RWPE2 (cell line): ENCODE results near the gene MYCBP.

Source experiments
- ATAC-seq: fragments of 200-7000 bp; cut with Tn5 transposase; 3 replicates; pipeline ENCODE4 v1.9.1; 2021; ENCODE audit warnings: low read depth
- DNase-seq: peaks from one replicate; pipeline ENCODE4 v3.0.0-alpha.2; 2020; ENCODE audit warnings: low spot score
- H3K27ac ChIP-seq: fragments of 450-650 bp; 2 replicates; pipeline ENCODE4 v1.5.1; 2017; ENCODE audit warnings: mild to moderate bottlenecking; ENCODE audit not compliant: poor library complexity, severe bottlenecking
- H3K27me3 ChIP-seq: fragments of 250-450 bp; sonication (Bioruptor Pico); 2 replicates; pipeline ENCODE4 v1.5.1; 2021; ENCODE audit warnings: mild to moderate bottlenecking, moderate library complexity; ENCODE audit not compliant: insufficient read depth, poor library complexity, severe bottlenecking
- H3K36me3 ChIP-seq: fragments of 250-450 bp; sonication (Bioruptor Pico); 2 replicates; pipeline ENCODE4 v1.5.1; 2020; ENCODE audit warnings: low read depth, mild to moderate bottlenecking, moderate library complexity
- H3K4me1 ChIP-seq: fragments of 250-450 bp; sonication (Bioruptor Pico); 2 replicates; pipeline ENCODE4 v1.5.1; 2021; ENCODE audit warnings: mild to moderate bottlenecking, moderate library complexity; ENCODE audit not compliant: insufficient read depth, poor library complexity, severe bottlenecking
- H3K4me3 ChIP-seq: fragments of 250-450 bp; sonication (Bioruptor Pico); 2 replicates; pipeline ENCODE4 v1.5.1; 2021; ENCODE audit warnings: mild to moderate bottlenecking, moderate library complexity; ENCODE audit not compliant: severe bottlenecking
- H3K9me3 ChIP-seq: fragments of 250-450 bp; sonication (Bioruptor Pico); 2 replicates; pipeline ENCODE4 v1.5.1; 2021; ENCODE audit warnings: mild to moderate bottlenecking, moderate library complexity; ENCODE audit not compliant: severe bottlenecking
- TF ChIP-seq, protein P1 (sequence below): fragments of 450-650 bp; IDR thresholded peaks from one replicate; pipeline ENCODE4 v1.5.1; 2017; ENCODE audit warnings: mild to moderate bottlenecking, moderate library complexity; ENCODE audit not compliant: poor library complexity, severe bottlenecking

Gene MYCBP

DNA sequence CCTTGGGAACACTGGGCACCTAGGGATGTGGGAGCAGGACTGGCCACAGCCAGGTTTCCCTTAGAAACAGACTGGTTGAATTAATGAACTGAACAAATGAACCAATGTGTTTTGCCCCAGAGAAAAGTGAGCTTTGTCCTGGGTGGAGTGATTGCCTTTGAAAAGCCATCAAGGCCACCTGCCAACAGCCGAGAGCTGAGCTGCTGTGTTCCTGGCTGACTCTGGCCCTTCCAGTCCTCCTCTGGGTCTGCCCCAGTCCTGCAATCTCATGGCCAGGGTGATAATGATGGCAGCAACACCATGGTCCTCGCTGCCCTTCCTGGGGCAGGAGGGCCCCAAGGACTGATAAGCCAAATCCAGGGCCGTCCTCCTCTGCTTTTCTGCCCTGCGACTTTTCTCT, 26.4 kb upstream of the MYCBP start:
- Histone ChIP-seq H3K4me3 (no peak overlapping the region), H3K9me3 (no peaks in the 10 kb centered on the region), H3K36me3 (no peaks in the 10 kb centered on the region), H3K27ac (no peak overlapping the region), H3K4me1 (peaks cover 7% of the 10 kb centered on the region), H3K27me3 (no peaks in the 10 kb centered on the region)
- DNase-seq (no peak), ATAC-seq (no peak)
- TF ChIP-seq, protein P1, sequence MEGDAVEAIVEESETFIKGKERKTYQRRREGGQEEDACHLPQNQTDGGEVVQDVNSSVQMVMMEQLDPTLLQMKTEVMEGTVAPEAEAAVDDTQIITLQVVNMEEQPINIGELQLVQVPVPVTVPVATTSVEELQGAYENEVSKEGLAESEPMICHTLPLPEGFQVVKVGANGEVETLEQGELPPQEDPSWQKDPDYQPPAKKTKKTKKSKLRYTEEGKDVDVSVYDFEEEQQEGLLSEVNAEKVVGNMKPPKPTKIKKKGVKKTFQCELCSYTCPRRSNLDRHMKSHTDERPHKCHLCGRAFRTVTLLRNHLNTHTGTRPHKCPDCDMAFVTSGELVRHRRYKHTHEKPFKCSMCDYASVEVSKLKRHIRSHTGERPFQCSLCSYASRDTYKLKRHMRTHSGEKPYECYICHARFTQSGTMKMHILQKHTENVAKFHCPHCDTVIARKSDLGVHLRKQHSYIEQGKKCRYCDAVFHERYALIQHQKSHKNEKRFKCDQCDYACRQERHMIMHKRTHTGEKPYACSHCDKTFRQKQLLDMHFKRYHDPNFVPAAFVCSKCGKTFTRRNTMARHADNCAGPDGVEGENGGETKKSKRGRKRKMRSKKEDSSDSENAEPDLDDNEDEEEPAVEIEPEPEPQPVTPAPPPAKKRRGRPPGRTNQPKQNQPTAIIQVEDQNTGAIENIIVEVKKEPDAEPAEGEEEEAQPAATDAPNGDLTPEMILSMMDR, result no peak

GRCh38 chr1:38898653-38899230, 25.6 kb upstream of the MYCBP start:
- Histone ChIP-seq H3K27ac (peak overlapping the region; percentile 10), H3K36me3 (no peaks in the 10 kb centered on the region), H3K9me3 (no peaks in the 10 kb centered on the region), H3K4me3 (no peak overlapping the region), H3K27me3 (no peaks in the 10 kb centered on the region), H3K4me1 (peaks cover 7% of the 10 kb centered on the region)
- DNase-seq, result no peak
- ATAC-seq, result peak; percentile 97
- TF ChIP-seq, protein P1, result no peak

GRCh38 chr1:38896169-38896568, 23.0 kb upstream of the MYCBP start:
- TF ChIP-seq, protein P1, result no peak
- no peaks in the 10 kb centered on the region for H3K36me3 ChIP-seq
- H3K4me1 ChIP-seq, result peaks cover 7% of the 10 kb centered on the region
- no peak overlapping the region for H3K4me3 ChIP-seq
- no peaks in the 10 kb centered on the region for H3K9me3 ChIP-seq
- H3K27ac ChIP-seq, result no peak overlapping the region
- ATAC-seq, result no peak
- no peaks in the 10 kb centered on the region for H3K27me3 ChIP-seq
- DNase-seq, result no peak

DNA sequence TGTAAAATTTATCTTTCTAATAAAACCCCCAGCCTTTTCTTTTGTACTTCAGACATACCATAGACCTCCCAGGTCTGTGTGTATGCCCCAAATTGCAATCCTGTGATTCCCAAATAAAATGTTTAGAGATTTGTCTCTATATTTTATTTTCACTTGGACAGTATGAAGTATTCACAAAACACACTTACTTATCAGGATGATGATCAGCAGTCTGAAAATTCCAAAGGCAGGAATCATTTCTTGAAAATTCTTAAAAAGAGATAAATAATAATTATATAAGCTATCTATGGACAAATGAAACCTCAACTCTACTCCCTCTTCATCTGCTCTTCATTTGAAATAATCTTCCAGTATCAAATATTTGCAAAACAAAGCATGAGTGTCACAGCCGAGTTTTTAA, 19.8 kb upstream of the MYCBP start:
- no peaks in the 10 kb centered on the region for H3K36me3 ChIP-seq
- H3K4me1 ChIP-seq, result no peaks in the 10 kb centered on the region
- no peaks in the 10 kb centered on the region for H3K9me3 ChIP-seq
- ATAC-seq, result no peak
- no peak for DNase-seq
- TF ChIP-seq, protein P1, result no peak
- no peaks in the 10 kb centered on the region for H3K27me3 ChIP-seq
- no peak overlapping the region for H3K4me3 ChIP-seq
- no peak overlapping the region for H3K27ac ChIP-seq

DNA sequence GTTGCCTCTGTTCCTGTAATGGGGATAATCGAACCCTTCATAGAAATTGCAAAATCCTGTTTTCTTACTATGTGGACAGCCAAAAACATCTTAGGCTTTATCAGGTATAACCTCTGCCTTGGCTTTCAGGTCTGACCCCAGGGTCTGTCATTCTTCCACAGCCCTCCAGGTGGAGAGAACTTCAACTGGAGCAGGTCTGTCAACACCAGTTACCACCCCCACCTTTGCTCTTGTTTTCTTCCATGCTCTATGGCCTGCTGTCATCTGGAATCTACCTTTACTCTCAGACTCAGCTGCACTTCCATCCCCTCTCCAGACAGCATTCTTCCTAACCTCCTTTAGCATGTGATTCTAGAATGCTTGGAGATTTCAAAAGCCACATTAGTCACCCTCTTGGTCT, 18.6 kb upstream of the MYCBP start:
- H3K9me3 ChIP-seq, result no peaks in the 10 kb centered on the region
- H3K27me3 ChIP-seq, result no peaks in the 10 kb centered on the region
- H3K4me3 ChIP-seq, result no peak overlapping the region
- no peaks in the 10 kb centered on the region for H3K4me1 ChIP-seq
- no peaks in the 10 kb centered on the region for H3K36me3 ChIP-seq
- TF ChIP-seq, protein P1, result no peak
- no peak overlapping the region for H3K27ac ChIP-seq
- ATAC-seq (no peak), DNase-seq (no peak)
